Effector memory CD4-positive, alpha-beta T cell (primary cell): Measurements from ENCODE around the gene CMBL.

Source experiments
- DNase-seq, 3 donors: peaks; one replicate each; pipeline ENCODE4 v3.0.0-alpha.2; 2020
- H3K27ac ChIP-seq: 2 replicates; pipeline ENCODE4 v1.7.0; 2013; ENCODE audit warnings: mild to moderate bottlenecking, low read length, moderate library complexity; ENCODE audit not compliant: insufficient read depth, poor library complexity, severe bottlenecking
- H3K27me3 ChIP-seq: replicated peaks from 2 replicates; pipeline ENCODE4 v1.7.0; 2013; ENCODE audit warnings: mild to moderate bottlenecking, low read length; ENCODE audit not compliant: insufficient read depth, control insufficient read depth, poor library complexity, severe bottlenecking
- H3K36me3 ChIP-seq: 2 replicates; pipeline ENCODE4 v1.7.0; 2013; ENCODE audit warnings: mild to moderate bottlenecking, low read length, moderate library complexity; ENCODE audit not compliant: control insufficient read depth, insufficient read depth
- H3K4me1 ChIP-seq: 2 replicates; pipeline ENCODE4 v1.7.0; 2013; ENCODE audit warnings: low read length, mild to moderate bottlenecking; ENCODE audit not compliant: control insufficient read depth, insufficient read depth, poor library complexity, severe bottlenecking
- H3K4me3 ChIP-seq: 2 replicates; pipeline ENCODE4 v1.7.0; 2013; ENCODE audit warnings: low read length, low read depth, mild to moderate bottlenecking; ENCODE audit not compliant: insufficient read depth, poor library complexity, severe bottlenecking
- H3K9me3 ChIP-seq: 2 replicates; pipeline ENCODE4 v1.7.0; 2013; ENCODE audit warnings: mild to moderate bottlenecking, low read length, moderate library complexity; ENCODE audit not compliant: control insufficient read depth
- total RNA-seq, 3 donors: gene quantifications; one replicate each; lab custom pipeline; 2026; lab: John Stamatoyannopoulos, UW

CMBL gene
- total RNA-seq, result 0 to 0.19 (median 0) reads per million in 3 donors

DNA sequence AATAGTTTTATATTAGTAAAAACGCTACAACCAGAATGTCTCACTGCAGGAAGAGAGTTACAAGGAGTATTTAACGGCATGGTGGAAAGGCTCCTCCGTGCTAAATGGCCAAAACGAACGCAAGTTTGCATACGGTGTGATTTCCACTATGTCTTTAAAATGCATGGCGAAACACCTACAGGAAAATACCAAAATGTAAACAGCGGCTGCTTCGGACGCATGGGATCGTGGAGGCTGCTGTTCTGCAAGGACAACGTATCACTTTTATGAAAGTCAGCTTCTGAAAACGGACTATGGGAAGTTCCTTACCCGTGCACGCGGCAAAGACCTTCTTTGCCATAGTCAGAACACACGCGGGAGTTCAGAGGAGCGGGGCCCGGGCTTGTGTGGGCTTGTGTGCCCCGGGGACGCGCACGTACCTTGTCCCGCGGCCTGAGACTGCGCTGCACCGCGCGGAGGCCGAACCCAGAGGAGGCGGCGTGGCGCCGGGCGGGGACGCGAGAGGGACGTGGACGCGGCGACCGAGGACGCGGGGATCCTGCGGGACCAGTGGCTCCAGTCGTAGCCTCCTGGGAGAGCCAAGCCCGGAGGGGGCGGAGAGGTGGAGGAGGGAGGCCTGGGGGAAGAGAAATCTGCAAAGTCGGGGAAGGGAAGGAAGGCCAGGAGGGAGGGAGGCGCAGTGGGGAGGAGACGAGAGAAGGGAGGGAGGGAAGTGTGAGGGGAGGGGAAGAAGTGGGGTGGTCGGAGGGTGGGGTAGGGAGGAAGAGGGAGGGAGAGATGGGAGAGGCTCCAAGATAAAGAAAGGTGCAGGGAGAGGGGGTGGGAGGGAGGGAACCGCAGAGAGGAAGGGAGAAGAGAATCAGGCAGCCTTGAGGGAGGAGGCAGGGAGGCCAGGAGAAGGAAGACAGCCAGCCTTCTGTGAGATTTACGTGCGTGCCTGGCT is at the start of gene CMBL:
Gene CMBL, minus strand, starts transcription at position 697 of the 943 bp plus-strand sequence. CDS start 17,140 bp downstream, outside the sequence.
- H3K9me3 ChIP-seq, result no peaks in the 10 kb centered on the region
- peak within 1 kb of the TSS; percentile 59 for H3K4me3 ChIP-seq
- H3K27me3 ChIP-seq, result no peaks in the 10 kb centered on the region
- DNase-seq, result no peak
- H3K27ac ChIP-seq, result no peak within 1 kb of the TSS
- H3K36me3 ChIP-seq, result no peaks in the 10 kb centered on the region
- H3K4me1 ChIP-seq, result peaks cover 3% of the 10 kb centered on the region

GRCh38 chr5:10355071-10355889 is 47.6 kb upstream of the CMBL start:
- Histone ChIP-seq H3K27ac (peak overlapping the region; percentile 84), H3K4me3 (peak overlapping the region; percentile 72), H3K36me3 (no peaks in the 10 kb centered on the region), H3K27me3 (no peaks in the 10 kb centered on the region), H3K4me1 (peaks cover 11% of the 10 kb centered on the region), H3K9me3 (no peaks in the 10 kb centered on the region)
- no peak for DNase-seq

GRCh38 chr5:10354048-10354872 is 46.6 kb upstream of the CMBL start:
- peak; percentile 3 to 24 (median 8) for DNase-seq
- no peaks in the 10 kb centered on the region for H3K36me3 ChIP-seq
- no peaks in the 10 kb centered on the region for H3K27me3 ChIP-seq
- H3K4me1 ChIP-seq, result peaks cover 11% of the 10 kb centered on the region
- H3K4me3 ChIP-seq, result peak overlapping the region; percentile 72
- peak overlapping the region; percentile 84 for H3K27ac ChIP-seq
- no peaks in the 10 kb centered on the region for H3K9me3 ChIP-seq

DNA sequence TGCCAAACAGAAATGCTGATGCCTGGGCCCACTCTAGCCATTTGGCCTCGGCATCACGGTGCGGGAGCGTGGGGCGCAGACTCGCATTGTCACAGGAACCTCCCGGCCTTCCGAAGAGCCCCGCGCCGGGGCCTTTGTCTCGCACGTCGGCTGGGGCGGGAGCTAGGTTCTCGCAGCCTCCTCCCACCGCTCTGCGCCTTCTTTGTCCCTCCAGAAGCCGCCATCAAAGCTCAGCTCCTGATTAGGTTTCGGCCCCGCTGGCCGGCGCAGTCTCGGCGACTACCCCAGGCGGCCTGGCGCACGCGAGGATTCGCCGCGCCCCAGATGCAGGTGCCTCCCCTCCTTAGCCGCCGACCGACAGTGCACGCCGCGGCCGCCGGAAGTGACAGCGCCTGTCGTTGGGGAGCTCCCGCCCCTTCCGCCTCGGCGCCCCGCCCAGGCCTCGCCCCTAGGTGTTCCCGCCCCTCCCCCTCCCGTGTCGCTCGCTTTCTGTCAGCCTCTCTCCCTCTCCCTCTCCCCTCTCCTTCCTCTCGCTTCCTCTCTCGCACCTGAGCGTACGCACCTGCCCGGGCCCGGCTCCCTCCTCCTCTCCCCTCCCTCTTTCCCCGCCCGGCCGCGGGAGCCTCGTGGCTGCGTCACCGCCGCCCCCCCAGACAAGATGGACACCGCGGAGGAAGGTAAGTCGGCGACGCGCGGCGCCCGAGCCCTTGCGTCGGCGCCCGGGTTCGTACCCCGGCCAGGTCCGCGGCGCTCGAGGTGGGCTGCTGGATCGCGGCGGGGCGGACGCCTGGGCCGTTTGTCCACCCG is 45.7 kb upstream of the CMBL start, which contains the start of gene MARCHF6:
Gene MARCHF6, plus strand, starts transcription at position 455 of the 807 bp plus-strand sequence. Its CDS starts 204 bp downstream, at position 659.
- H3K4me1 ChIP-seq, result peaks cover 11% of the 10 kb centered on the region
- H3K4me3 ChIP-seq, result peak within 1 kb of the TSS; percentile 72
- H3K9me3 ChIP-seq, result no peaks in the 10 kb centered on the region
- no peaks in the 10 kb centered on the region for H3K36me3 ChIP-seq
- H3K27me3 ChIP-seq, result no peaks in the 10 kb centered on the region
- H3K27ac ChIP-seq, result peak within 1 kb of the TSS; percentile 84
- DNase-seq, result peak; percentile 93 to 96 (median 94)

- no peak for DNase-seq
- Histone ChIP-seq H3K9me3 (no peaks in the 10 kb centered on the region), H3K4me3 (peak overlapping the region; percentile 72)
These were observed 44.9 kb upstream of the CMBL start for GRCh38 chr5:10352430-10353240.

DNA sequence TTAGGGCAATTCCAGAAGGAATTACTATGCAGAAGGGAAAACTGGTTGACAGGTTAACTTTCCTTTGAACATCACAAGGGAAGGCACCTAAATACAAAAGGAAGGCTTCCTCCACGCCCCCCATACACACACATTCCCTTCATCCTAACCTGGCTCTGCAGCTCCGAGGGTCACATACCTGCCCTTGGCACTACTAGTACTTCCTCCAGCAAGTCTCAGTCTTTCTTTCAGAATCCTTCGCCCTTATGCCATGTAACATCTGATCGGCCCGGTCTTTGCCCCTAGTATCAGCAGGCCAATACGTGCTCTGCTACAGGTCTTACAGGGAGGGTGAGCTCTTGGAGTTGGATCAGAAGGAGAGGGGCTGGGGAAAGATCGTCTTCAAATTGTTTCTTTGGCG is 44.2 kb upstream of the CMBL start:
- Histone ChIP-seq H3K4me1 (peaks cover 7% of the 10 kb centered on the region), H3K27ac (no peak overlapping the region), H3K27me3 (no peaks in the 10 kb centered on the region), H3K36me3 (no peaks in the 10 kb centered on the region), H3K9me3 (no peaks in the 10 kb centered on the region), H3K4me3 (no peak overlapping the region)
- DNase-seq, result no peak

More at GRCh38 chr5:10352430-10353240, 44.9 kb upstream of the CMBL start:
- H3K36me3 ChIP-seq, result no peaks in the 10 kb centered on the region
- peak overlapping the region; percentile 84 for H3K27ac ChIP-seq
- H3K4me1 ChIP-seq, result peaks cover 11% of the 10 kb centered on the region
- H3K27me3 ChIP-seq, result no peaks in the 10 kb centered on the region

- Histone ChIP-seq H3K9me3 (no peaks in the 10 kb centered on the region), H3K4me3 (no peak overlapping the region), H3K27ac (no peak overlapping the region), H3K27me3 (no peaks in the 10 kb centered on the region), H3K36me3 (no peaks in the 10 kb centered on the region), H3K4me1 (peaks cover 7% of the 10 kb centered on the region)
- DNase-seq, result no peak
These were observed 43.6 kb upstream of the CMBL start for GRCh38 chr5:10351199-10351905.

- Histone ChIP-seq H3K9me3 (no peaks in the 10 kb centered on the region), H3K4me3 (no peak overlapping the region), H3K27ac (no peak overlapping the region), H3K4me1 (peaks cover 7% of the 10 kb centered on the region), H3K36me3 (no peaks in the 10 kb centered on the region), H3K27me3 (no peaks in the 10 kb centered on the region)
- no peak for DNase-seq
These were observed 40.6 kb upstream of the CMBL start for GRCh38 chr5:10348258-10348657.
